ENCODE data around the gene RNF217.

DNA sequence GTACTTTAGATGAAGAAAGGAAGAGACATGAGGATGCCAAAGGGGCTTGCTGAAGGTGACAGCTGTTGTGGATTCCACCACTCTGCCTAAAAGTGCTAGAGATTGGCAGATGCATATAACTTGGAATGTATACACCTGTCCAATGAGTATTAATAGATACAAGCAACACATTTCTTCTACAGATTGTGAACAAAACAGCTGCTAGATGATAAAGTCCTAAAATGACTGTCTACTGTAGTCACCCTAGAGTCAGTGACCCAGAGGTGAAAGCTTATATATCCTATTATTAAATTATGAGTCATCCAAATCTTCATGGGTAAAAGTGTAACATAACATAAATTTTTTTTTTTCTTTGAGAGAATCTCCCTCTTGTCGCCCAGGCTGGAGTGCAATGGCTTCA lies 5.2 kb downstream of the RNF217 start:
- no peak for TF ChIP-seq POLR2G (IDR thresholded peaks at IDR 0.05; ENCODE audit: low read depth, low read length)
- no peak for TF ChIP-seq SMARCC2 (IDR thresholded peaks at IDR 0.05)

Data from HepG2 (cell line).